ENCODE results near the gene IL13RA1.

The IL13RA1 gene

GRCh38 chrX:118770133-118770760 is 42.8 kb downstream of the IL13RA1 start (continued):
- TF ChIP-seq, protein P1, sequence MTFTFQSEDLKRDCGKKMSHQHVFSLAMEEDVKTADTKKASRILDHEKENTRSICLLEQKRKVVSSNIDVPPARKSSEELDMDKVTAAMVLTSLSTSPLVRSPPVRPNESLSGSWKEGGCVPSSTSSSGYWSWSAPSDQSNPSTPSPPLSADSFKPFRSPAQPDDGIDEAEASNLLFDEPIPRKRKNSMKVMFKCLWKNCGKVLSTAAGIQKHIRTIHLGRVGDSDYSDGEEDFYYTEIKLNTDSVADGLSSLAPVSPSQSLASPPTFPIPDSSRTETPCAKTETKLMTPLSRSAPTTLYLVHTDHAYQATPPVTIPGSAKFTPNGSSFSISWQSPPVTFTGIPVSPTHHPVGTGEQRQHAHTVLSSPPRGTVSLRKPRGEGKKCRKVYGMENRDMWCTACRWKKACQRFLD (tag by site-specific recombination; IDR thresholded peaks at IDR 0.05): no peak
- TF ChIP-seq ZBTB48 (tag by site-specific recombination; IDR thresholded peaks at IDR 0.05): no peak
- TF ChIP-seq ZNF707 (tag by site-specific recombination; IDR thresholded peaks at IDR 0.05): no peak
- no peak for TF ChIP-seq ZFP41 (tag by site-specific recombination; IDR thresholded peaks at IDR 0.05; ENCODE audit: borderline replicate concordance)

- Histone ChIP-seq H3K4me1 (ENCODE audit: control insufficient read depth, insufficient read depth, low read length) (no peaks in the 10 kb centered on the region), H3K36me3 (ENCODE audit: control insufficient read depth in 2 of 2, insufficient read depth in 1 of 2, low read length in 2 of 2) (peaks cover 0 to 12% of the 10 kb centered on the region in 2 experiments; a peak in 1 of 3 replicates), H3K9me3 (ENCODE audit: control insufficient read depth, insufficient read depth, low read depth, low read length) (no peaks in the 10 kb centered on the region), H3K27ac (ENCODE audit: extremely low read depth, low read depth, low read length) (no peak overlapping the region), H3K4me3 (ENCODE audit: low read depth, low read length) (no peak overlapping the region)
- TF ChIP-seq ZXDB (tag by site-specific recombination; IDR thresholded peaks at IDR 0.05): no peak
- no peak for TF ChIP-seq GLI4 (tag by site-specific recombination; IDR thresholded peaks at IDR 0.05)
- no peak for TF ChIP-seq MZF1 (tag by site-specific recombination; IDR thresholded peaks at IDR 0.05; ENCODE audit: borderline replicate concordance)
- no peak for TF ChIP-seq ZNF426 (tag by site-specific recombination; IDR thresholded peaks at IDR 0.05)
- TF ChIP-seq, protein P2, sequence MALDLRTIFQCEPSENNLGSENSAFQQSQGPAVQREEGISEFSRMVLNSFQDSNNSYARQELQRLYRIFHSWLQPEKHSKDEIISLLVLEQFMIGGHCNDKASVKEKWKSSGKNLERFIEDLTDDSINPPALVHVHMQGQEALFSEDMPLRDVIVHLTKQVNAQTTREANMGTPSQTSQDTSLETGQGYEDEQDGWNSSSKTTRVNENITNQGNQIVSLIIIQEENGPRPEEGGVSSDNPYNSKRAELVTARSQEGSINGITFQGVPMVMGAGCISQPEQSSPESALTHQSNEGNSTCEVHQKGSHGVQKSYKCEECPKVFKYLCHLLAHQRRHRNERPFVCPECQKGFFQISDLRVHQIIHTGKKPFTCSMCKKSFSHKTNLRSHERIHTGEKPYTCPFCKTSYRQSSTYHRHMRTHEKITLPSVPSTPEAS (tag by site-specific recombination; IDR thresholded peaks at IDR 0.05): no peak
- no peak for TF ChIP-seq ZNF23 (tag by site-specific recombination; IDR thresholded peaks at IDR 0.05; ENCODE audit: borderline replicate concordance)
- no peak for TF ChIP-seq KLF7 (tag by site-specific recombination; IDR thresholded peaks at IDR 0.05; ENCODE audit: borderline replicate concordance)
- no peak for TF ChIP-seq ZNF558 (tag by site-specific recombination; IDR thresholded peaks at IDR 0.05)
- no peak for TF ChIP-seq ZNF580 (tag by site-specific recombination; IDR thresholded peaks at IDR 0.05)
- no peak for TF ChIP-seq PBX3 (CRISPR knock-in tag; IDR thresholded peaks at IDR 0.05)
- no peak for TF ChIP-seq SP7 (tag by site-specific recombination; IDR thresholded peaks at IDR 0.05)
- TF ChIP-seq KLF1 (tag by site-specific recombination; IDR thresholded peaks at IDR 0.05): no peak
- TF ChIP-seq ZNF423 (tag by site-specific recombination; IDR thresholded peaks at IDR 0.05): no peak
- no peak for TF ChIP-seq ZNF747 (tag by site-specific recombination; IDR thresholded peaks at IDR 0.05)
- no peak for TF ChIP-seq ZNF48 (tag by site-specific recombination; IDR thresholded peaks at IDR 0.05)
- no peak for TF ChIP-seq ZNF433 (tag by site-specific recombination; IDR thresholded peaks at IDR 0.05; ENCODE audit: low read depth)
- TF ChIP-seq, protein P3, sequence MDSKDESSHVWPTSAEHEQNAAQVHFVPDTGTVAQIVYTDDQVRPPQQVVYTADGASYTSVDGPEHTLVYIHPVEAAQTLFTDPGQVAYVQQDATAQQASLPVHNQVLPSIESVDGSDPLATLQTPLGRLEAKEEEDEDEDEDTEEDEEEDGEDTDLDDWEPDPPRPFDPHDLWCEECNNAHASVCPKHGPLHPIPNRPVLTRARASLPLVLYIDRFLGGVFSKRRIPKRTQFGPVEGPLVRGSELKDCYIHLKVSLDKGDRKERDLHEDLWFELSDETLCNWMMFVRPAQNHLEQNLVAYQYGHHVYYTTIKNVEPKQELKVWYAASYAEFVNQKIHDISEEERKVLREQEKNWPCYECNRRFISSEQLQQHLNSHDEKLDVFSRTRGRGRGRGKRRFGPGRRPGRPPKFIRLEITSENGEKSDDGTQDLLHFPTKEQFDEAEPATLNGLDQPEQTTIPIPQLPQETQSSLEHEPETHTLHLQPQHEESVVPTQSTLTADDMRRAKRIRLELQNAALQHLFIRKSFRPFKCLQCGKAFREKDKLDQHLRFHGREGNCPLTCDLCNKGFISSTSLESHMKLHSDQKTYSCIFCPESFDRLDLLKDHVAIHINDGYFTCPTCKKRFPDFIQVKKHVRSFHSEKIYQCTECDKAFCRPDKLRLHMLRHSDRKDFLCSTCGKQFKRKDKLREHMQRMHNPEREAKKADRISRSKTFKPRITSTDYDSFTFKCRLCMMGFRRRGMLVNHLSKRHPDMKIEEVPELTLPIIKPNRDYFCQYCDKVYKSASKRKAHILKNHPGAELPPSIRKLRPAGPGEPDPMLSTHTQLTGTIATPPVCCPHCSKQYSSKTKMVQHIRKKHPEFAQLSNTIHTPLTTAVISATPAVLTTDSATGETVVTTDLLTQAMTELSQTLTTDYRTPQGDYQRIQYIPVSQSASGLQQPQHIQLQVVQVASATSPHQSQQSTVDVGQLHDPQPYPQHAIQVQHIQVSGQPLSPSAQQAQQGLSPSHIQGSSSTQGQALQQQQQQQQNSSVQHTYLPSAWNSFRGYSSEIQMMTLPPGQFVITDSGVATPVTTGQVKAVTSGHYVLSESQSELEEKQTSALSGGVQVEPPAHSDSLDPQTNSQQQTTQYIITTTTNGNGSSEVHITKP (tag by site-specific recombination; IDR thresholded peaks at IDR 0.05): no peak
- no peak for TF ChIP-seq HOXA7 (CRISPR knock-in tag; IDR thresholded peaks at IDR 0.05; ENCODE audit: borderline replicate concordance)
- ChIA-PET CTCF (interaction anchor here (0.6 to 2.7 kb wide), 5 partner anchors 10 to 145 kb away, joined by 3 to 10 read pairs (median 4); no protein-coding TSS in a partner anchor), POLR2A (no interaction called here)
These were observed 44.6 kb downstream of the IL13RA1 start for GRCh38 chrX:118772051-118772450.

Data from HEK293 (cell line).